Epithelial cell of proximal tubule (primary cell): ENCODE results near the gene RASGEF1C. TPM values are rescaled to one million over a fixed set of nuclear protein-coding genes. Genes with fewer than 3 reads are reported as not detected.

ENCODE experiments used
- DNase-seq: peaks from one replicate; pipeline ENCODE4 v3.0.0-alpha.2; 2011; ENCODE audit warnings: low read depth
- H3K4me3 ChIP-seq: 2 replicates; pipeline ENCODE4 v1.5.1; 2011; ENCODE audit warnings: low read depth, mild to moderate bottlenecking, low read length
- CTCF ChIP-seq: conservative IDR thresholded peaks from 2 replicates; pipeline ENCODE4 v1.5.1; 2012; ENCODE audit warnings: low read depth, mild to moderate bottlenecking, low read length
- total RNA-seq: library from RNA; depleted of rRNA; stranded (reverse); fragments of >200 nt; gene quantifications from 2 replicates; pipeline ENCODE4 v1.2.3, GENCODE V29; 2015

The RASGEF1C gene
- total RNA-seq, 1 donor from 2014 or later = not detected

- no peak for DNase-seq
- H3K4me3 ChIP-seq = no peak overlapping the region
- TF ChIP-seq CTCF = no peak
Observed at GRCh38 chr5:180103487-180104167, 105.4 kb downstream of the RASGEF1C start.

- no peak overlapping the region for H3K4me3 ChIP-seq
- no peak for TF ChIP-seq CTCF
- DNase-seq = no peak
Observed at GRCh38 chr5:180102636-180103035, 106.4 kb downstream of the RASGEF1C start.

- no peak for DNase-seq
- H3K4me3 ChIP-seq = no peak overlapping the region
- TF ChIP-seq CTCF = no peak
Observed at GRCh38 chr5:180101451-180102105, 107.4 kb downstream of the RASGEF1C start.

- no peak for DNase-seq
- no peak for TF ChIP-seq CTCF
- H3K4me3 ChIP-seq = no peak overlapping the region
Observed at GRCh38 chr5:180100621-180101450, 108.2 kb downstream of the RASGEF1C start.

- no peak for TF ChIP-seq CTCF
- DNase-seq = no peak
- no peak overlapping the region for H3K4me3 ChIP-seq
Observed at GRCh38 chr5:180099733-180100611, 109.0 kb downstream of the RASGEF1C start.

GRCh38 chr5:180098991-180099732, 109.8 kb downstream of the RASGEF1C start:
- no peak for TF ChIP-seq CTCF
- no peak overlapping the region for H3K4me3 ChIP-seq
- DNase-seq = no peak
